B cell (primary cell): ENCODE data around the gene AQP5. TPM values are rescaled to one million over a fixed set of nuclear protein-coding genes. Genes with fewer than 3 reads are reported as not detected.

Experiments used
- ATAC-seq: fragments of 200-7000 bp; cut with Tn5 transposase; one replicate; pipeline ENCODE4 v1.10.0; 2021; ENCODE audit warnings: low read depth, mild to moderate bottlenecking, moderate number of reproducible peaks, moderate library complexity
- CTCF ChIA-PET: fragments of 350-600 bp; sonication (Branson Sonifier 250); formaldehyde crosslinking; loops from one replicate; lab custom pipeline; 2021; ENCODE audit warnings: antibody characterized with exemption, inconsistent platforms; lab: Charles Lee
- POLR2A ChIA-PET: fragments of 350-600 bp; sonication (Branson Sonifier 250); formaldehyde crosslinking; loops from one replicate; lab custom pipeline; 2021; ENCODE audit warnings: antibody characterized with exemption; lab: Charles Lee
- DNase-seq: peaks from one replicate; pipeline ENCODE4 v3.0.0; 2013
- H2AFZ ChIP-seq: 2 replicates; pipeline ENCODE4 v1.6.1; 2012; ENCODE audit warnings: mild to moderate bottlenecking, low read depth, low read length; ENCODE audit not compliant: insufficient read depth, poor library complexity, severe bottlenecking
- H3K27ac ChIP-seq, 2 donors: 1 replicate in 1 of 2; 2 replicates in 1 of 2; pipeline ENCODE4 v1.5.1; 2012 to 2013; ENCODE audit warnings: low read length in 2 of 2, mild to moderate bottlenecking in 2 of 2, moderate library complexity in 1 of 2
- H3K27me3 ChIP-seq, 4 experiments: fragments of 200-600 bp in 1 of 4; sonication (generic) in 1 of 4; replicated peaks in 1 of 4; 1 replicate in 2 of 4; 2 replicates in 2 of 4; pipeline versions ENCODE4 v1.6.1 to v1.7.0; 2013 to 2016; ENCODE audit warnings: low read length in 3 of 4, mild to moderate bottlenecking in 2 of 4, mixed read lengths in 1 of 4, moderate library complexity in 1 of 4; ENCODE audit not compliant: insufficient read depth in 4 of 4, control insufficient read depth in 3 of 4; ENCODE audit errors: control extremely low read depth in 1 of 4
- H3K36me3 ChIP-seq, 2 experiments: replicated peaks in 1 of 2; 1 replicate in 1 of 2; 2 replicates in 1 of 2; pipeline versions ENCODE4 v1.6.1 to v1.7.1; 2013; ENCODE audit warnings: low read length in 1 of 2; ENCODE audit not compliant: insufficient read depth in 2 of 2, control insufficient read depth in 1 of 2; ENCODE audit errors: control extremely low read depth in 1 of 2, extremely low read depth in 1 of 2
- H3K4me1 ChIP-seq, 2 donors: fragments of 200-600 bp in 1 of 2; sonication (generic) in 1 of 2; 1 replicate in 1 of 2; 2 replicates in 1 of 2; pipeline versions ENCODE4 v1.5.1 to v1.6.1; 2013 to 2017; ENCODE audit warnings: low read length in 2 of 2; ENCODE audit not compliant: control insufficient read depth in 2 of 2, insufficient read depth in 2 of 2
- H3K4me2 ChIP-seq: replicated peaks from 2 replicates; pipeline ENCODE3; 2012; ENCODE audit warnings: mild to moderate bottlenecking, low read depth, low read length; ENCODE audit not compliant: poor library complexity, severe bottlenecking
- H3K4me3 ChIP-seq, 5 experiments: fragments of 200-600 bp in 1 of 5; sonication (generic) in 1 of 5; 1 replicate in 3 of 5; 2 replicates in 2 of 5; pipeline versions ENCODE4 v1.5.1 to v1.7.0; 2011 to 2016; ENCODE audit warnings: low read length in 4 of 5, mild to moderate bottlenecking in 4 of 5, low read depth in 2 of 5, control low read depth in 1 of 5, moderate library complexity in 1 of 5; ENCODE audit not compliant: insufficient read depth in 1 of 5; ENCODE audit errors: control extremely low read depth in 1 of 5, extremely low read depth in 1 of 5
- H3K79me2 ChIP-seq: fragments of 200-600 bp; sonication (generic); one replicate; pipeline ENCODE4 v1.6.0; 2016; ENCODE audit warnings: low read length; ENCODE audit not compliant: control insufficient read depth, insufficient read depth
- H3K9ac ChIP-seq: fragments of 200-600 bp; sonication (generic); 2 replicates; pipeline ENCODE4 v1.6.1; 2017; ENCODE audit warnings: mild to moderate bottlenecking, low read length, moderate library complexity
- H3K9me3 ChIP-seq, 3 donors: one replicate each; pipeline versions ENCODE4 v1.6.1 to v1.7.1; 2013; ENCODE audit warnings: low read length in 2 of 3; ENCODE audit not compliant: control insufficient read depth in 2 of 3, insufficient read depth in 1 of 3; ENCODE audit errors: control extremely low read depth in 1 of 3
- H4K20me1 ChIP-seq: 2 replicates; pipeline ENCODE4 v1.6.0; 2012; ENCODE audit warnings: mild to moderate bottlenecking, low read length; ENCODE audit not compliant: insufficient read depth, control insufficient read depth, poor library complexity, severe bottlenecking
- H3K27ac Mint-ChIP-seq: one replicate; pipeline ENCODE4 v1.8.0; 2021; ENCODE audit warnings: mixed read lengths
- H3K27me3 Mint-ChIP-seq: one replicate; pipeline ENCODE4 v1.8.0; 2021; ENCODE audit warnings: mixed read lengths
- H3K4me1 Mint-ChIP-seq: one replicate; pipeline ENCODE4 v1.8.0; 2021; ENCODE audit warnings: mixed read lengths
- H3K4me3 Mint-ChIP-seq: one replicate; pipeline ENCODE4 v1.8.0; 2021; ENCODE audit warnings: mixed read lengths
- H3K9me3 Mint-ChIP-seq: one replicate; pipeline ENCODE4 v1.8.0; 2022; ENCODE audit warnings: mixed read lengths; ENCODE audit not compliant: insufficient read depth
- CTCF ChIP-seq: fragments of 200-600 bp; IDR thresholded peaks from one replicate; pipeline ENCODE4 v1.8.0; 2022; ENCODE audit warnings: antibody characterized with exemption, mild to moderate bottlenecking
- EZH2 ChIP-seq: IDR thresholded peaks from 2 replicates; pipeline ENCODE4 v1.6.1; 2012; ENCODE audit warnings: borderline replicate concordance, low read depth, mild to moderate bottlenecking, moderate library complexity, low read length; ENCODE audit not compliant: insufficient read depth, poor library complexity, severe bottlenecking
- WGBS: methylation state at CpG from one replicate; pipeline ENCODE4 v1.1.5; 2013; ENCODE audit warnings: missing lambda C conversion rate; ENCODE audit not compliant: insufficient coverage; 5-methylcytosine and 5-hydroxymethylcytosine counted together
- intact Hi-C: fragments of 100-400 bp; cut with micrococcal nuclease; formaldehyde crosslinking; loops from one replicate; pipeline ENCODE4 v1.10.0; 2022
- polyA plus RNA-seq: library from polyadenylated mRNA; depleted of rRNA; stranded (reverse); fragments of >200 nt; gene quantifications from 2 replicates; pipeline ENCODE4 v1.2.3, GENCODE V29; 2012
- total RNA-seq, 2 donors: library from RNA; stranded (reverse); fragments of 120-200 nt in 1 of 2; gene quantifications; 1 replicate in 1 of 2; 2 replicates in 1 of 2; pipeline versions ENCODE4 v1.2.3 to v1.2.4, GENCODE V29; 2013 to 2022

Gene AQP5
- total and polyA plus RNA-seq, 2 donors (not counting 1 experiment from before 2014, with no cell fraction given): not detected

DNA sequence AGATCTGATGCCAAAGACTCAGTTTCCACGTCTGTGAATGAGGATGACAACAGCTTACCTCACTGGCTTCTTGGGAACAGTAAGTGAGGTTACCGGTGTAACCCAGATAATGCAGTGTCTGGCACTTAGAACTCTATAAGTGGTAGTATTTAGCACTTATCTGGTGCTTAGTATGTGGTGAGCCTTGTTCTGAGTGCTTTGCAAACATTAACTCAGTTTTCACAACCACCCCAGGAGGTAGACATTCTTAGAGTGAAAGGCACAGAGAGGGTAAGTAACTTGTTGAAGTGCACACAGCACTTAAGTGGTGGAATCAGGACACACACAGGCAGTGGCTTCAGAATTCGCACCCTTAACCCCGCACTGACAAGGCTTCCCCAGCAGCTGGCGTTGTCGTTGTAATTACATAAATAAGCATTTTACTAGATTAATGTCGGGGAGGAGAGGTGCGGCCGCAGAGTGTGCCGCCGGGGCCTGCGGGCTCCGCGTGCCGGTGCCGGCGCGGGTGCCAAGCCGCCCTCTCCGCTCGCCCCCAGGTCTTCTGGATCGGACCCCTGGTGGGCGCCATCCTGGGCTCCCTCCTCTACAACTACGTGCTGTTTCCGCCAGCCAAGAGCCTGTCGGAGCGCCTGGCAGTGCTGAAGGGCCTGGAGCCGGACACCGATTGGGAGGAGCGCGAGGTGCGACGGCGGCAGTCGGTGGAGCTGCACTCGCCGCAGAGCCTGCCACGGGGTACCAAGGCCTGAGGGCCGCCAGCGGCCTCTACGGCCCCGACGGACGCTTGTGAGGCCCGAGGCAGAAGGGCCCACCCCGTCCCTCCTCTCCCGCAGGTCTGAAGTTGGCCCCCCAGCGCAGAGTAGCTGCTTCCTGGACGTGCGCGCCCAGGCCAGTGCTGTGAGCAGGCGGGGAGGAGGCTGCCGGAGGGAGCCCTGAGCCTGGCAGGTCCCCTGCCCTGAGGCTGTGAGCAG, 6.5 kb upstream of the AQP5 start:
- no peak overlapping the region for H3K4me3 Mint-ChIP-seq

More for the DNA sequence above, 6.5 kb upstream of the AQP5 start:
- intact Hi-C loops: no loop called here
- DNase-seq (no peak), ATAC-seq (no peak)
- Histone ChIP-seq H3K4me3 (no peak overlapping the region), H3K27me3 (peaks cover 0 to 69% (median 19%) of the 10 kb centered on the region in 4 experiments), H3K9ac (no peak overlapping the region), H3K4me2 (peak overlapping the region; percentile 8), H3K79me2 (no peaks in the 10 kb centered on the region), H3K36me3 (no peaks in the 10 kb centered on the region), H2AFZ (no peak overlapping the region), H3K27ac (no peak overlapping the region), H3K4me1 (peaks cover 3 to 8% of the 10 kb centered on the region in 2 donors), H3K9me3 (peaks cover 0 to 2% (median 0%) of the 10 kb centered on the region in 3 donors), H4K20me1 (no peaks in the 10 kb centered on the region)
- TF ChIP-seq EZH2 (no peak), CTCF (no peak)
- POLR2A ChIA-PET: no interaction called here
- Mint-ChIP-seq H3K4me1 (peaks cover 3% of the 10 kb centered on the region), H3K27ac (no peak overlapping the region), H3K27me3 (peaks cover 57% of the 10 kb centered on the region), H3K9me3 (no peaks in the 10 kb centered on the region)
- WGBS: 13% methylated on average over 44 of the region's 53 CpGs
- CTCF ChIA-PET: interaction anchor here (1.6 to 2.0 kb wide), 2 partner anchors 10 to 12 kb away, joined by 6 read pairs; no protein-coding TSS in a partner anchor
